Aorta (tissue), 5 donors: Measurements from ENCODE around the gene ZKSCAN3. TPM values are rescaled to one million over a fixed set of nuclear protein-coding genes. Genes with fewer than 3 reads are reported as not detected.
A peak's percentile ranks its signal among the peaks of the same experiment; 100 is the strongest.

Source experiments
- ATAC-seq: fragments of 200-7000 bp; cut with Tn5 transposase; one replicate; pipeline ENCODE4 v1.9.1; 2022; ENCODE audit warnings: moderate library complexity; ENCODE audit not compliant: low FRiP score
- DNase-seq, 2 donors: peaks; one replicate each; pipeline ENCODE4 v3.0.0-alpha.2; 2020
- H3K27ac ChIP-seq, 2 donors: one replicate each; pipeline ENCODE4 v1.5.1; 2013; ENCODE audit warnings: low read length in 2 of 2, mild to moderate bottlenecking in 2 of 2, moderate library complexity in 2 of 2, control low read depth in 1 of 2, inconsistent platforms in 1 of 2, low read depth in 1 of 2
- H3K27me3 ChIP-seq, 2 donors: one replicate each; pipeline ENCODE4 v1.6.1; 2013; ENCODE audit warnings: control low read depth in 1 of 2, low read length in 1 of 2, mild to moderate bottlenecking in 1 of 2, moderate library complexity in 1 of 2; ENCODE audit not compliant: insufficient read depth in 2 of 2, control insufficient read depth in 1 of 2
- H3K36me3 ChIP-seq, 2 donors: one replicate each; pipeline ENCODE4 v1.6.1; 2013; ENCODE audit warnings: control low read depth in 1 of 2, low read length in 1 of 2, mild to moderate bottlenecking in 1 of 2; ENCODE audit not compliant: insufficient read depth in 2 of 2, control insufficient read depth in 1 of 2
- H3K4me1 ChIP-seq, 2 donors: one replicate each; pipeline ENCODE4 v1.6.1; 2013; ENCODE audit warnings: low read length in 2 of 2, control low read depth in 1 of 2, mild to moderate bottlenecking in 1 of 2, moderate library complexity in 1 of 2; ENCODE audit not compliant: insufficient read depth in 2 of 2, control insufficient read depth in 1 of 2
- H3K4me3 ChIP-seq, 2 donors: one replicate each; pipeline ENCODE4 v1.5.1; 2013; ENCODE audit warnings: low read length in 2 of 2, control low read depth in 1 of 2, mild to moderate bottlenecking in 1 of 2
- H3K9me3 ChIP-seq: one replicate; pipeline ENCODE4 v1.6.1; 2013; ENCODE audit warnings: mild to moderate bottlenecking, low read length; ENCODE audit not compliant: control insufficient read depth
- WGBS, 2 donors: extraction: QIAGEN DNeasy Blood & Tissue Kit; methylation state at CpG; one replicate each; pipeline ENCODE4 v1.1.7; 2013; 5-methylcytosine and 5-hydroxymethylcytosine counted together
- intact Hi-C, 2 donors: fragments of 100-400 bp; cut with DNase I; formaldehyde crosslinking; loops; one replicate each; pipeline versions ENCODE4 v1.14.2 to v1.15.0; 2022
- polyA plus RNA-seq, 2 donors: library from polyadenylated mRNA; stranded (reverse); fragments of 200-250 nt; gene quantifications; one replicate each; pipeline ENCODE4 v1.2.3, GENCODE V29; 2013
- total RNA-seq, 2 donors: library from RNA; stranded (reverse); fragmentation: NEBNext Ultra II Directional; extraction: Animal tissue kit (Norgen Biotek cat#: 25700); gene quantifications; one replicate each; pipeline ENCODE4 v1.2.1, GENCODE V29; 2021
- donor health status: healthy with polysubstance abuse.
- donor health status: Bipolar disorder and iron deficiency.
- donor health status: DM: no; HTN: no; CAD: no.
- donor health status: DM: no; HTN: no; CAD: no.
- donor health status: DM: yes; HTN: yes; CAD: no.

Gene ZKSCAN3
- total and polyA plus RNA-seq, 4 donors, result 0.50 to 8.6 (median 3.5) TPM

- no peak overlapping the region for H3K27ac ChIP-seq
- whole genome bisulfite sequencing, 2 donors, result 94 to 99% methylated on average over 1 of the region's 1 CpG
- peaks cover 13 to 23% of the 10 kb centered on the region in 2 donors for H3K36me3 ChIP-seq
- H3K27me3 ChIP-seq, result no peaks in the 10 kb centered on the region
- H3K4me3 ChIP-seq, result no peak overlapping the region
- ATAC-seq (no peak), DNase-seq (no peak)
- H3K9me3 ChIP-seq, result peaks cover 18% of the 10 kb centered on the region
- no peaks in the 10 kb centered on the region for H3K4me1 ChIP-seq
- intact Hi-C loops, result no loop called here
Observed at GRCh38 chr6:28323813-28324424, 25.8 kb upstream of the ZKSCAN3 start.

- intact Hi-C loops, result loop anchor here in 1 of 2 donors (5.0 kb wide), 1 partner anchor 44 kb away; the partner anchor contains the start of gene PGBD1
- DNase-seq (no peak), ATAC-seq (no peak)
- H3K27ac ChIP-seq, result no peak overlapping the region
- no peak overlapping the region for H3K4me3 ChIP-seq
- no peaks in the 10 kb centered on the region for H3K4me1 ChIP-seq
- no peaks in the 10 kb centered on the region for H3K27me3 ChIP-seq
- peaks cover 13 to 23% of the 10 kb centered on the region in 2 donors for H3K36me3 ChIP-seq
- WGBS, 2 donors, result 97% methylated on average over 7 of the region's 7 CpGs
- H3K9me3 ChIP-seq, result peaks cover 15% of the 10 kb centered on the region
Observed at GRCh38 chr6:28326371-28326948, 23.3 kb upstream of the ZKSCAN3 start.

GRCh38 chr6:28330041-28330440 is 19.7 kb upstream of the ZKSCAN3 start:
- Histone ChIP-seq H3K9me3 (peaks cover 9% of the 10 kb centered on the region), H3K27ac (no peak overlapping the region), H3K4me3 (no peak overlapping the region), H3K36me3 (peaks cover 11 to 17% of the 10 kb centered on the region in 2 donors), H3K27me3 (no peaks in the 10 kb centered on the region), H3K4me1 (no peaks in the 10 kb centered on the region)
- WGBS, 2 donors, result 64 to 69% methylated on average over 1 of the region's 1 CpG
- intact Hi-C loops, result no loop called here
- ATAC-seq, result no peak
- no peak for DNase-seq

- no peak for DNase-seq
- intact Hi-C loops, result no loop called here
- H3K9me3 ChIP-seq, result peaks cover 1% of the 10 kb centered on the region
- ATAC-seq, result no peak
- WGBS, 2 donors, result 97 to 100% methylated on average over 2 of the region's 2 CpGs
- H3K36me3 ChIP-seq, result no peaks in the 10 kb centered on the region
- H3K27me3 ChIP-seq, result no peaks in the 10 kb centered on the region
- no peaks in the 10 kb centered on the region for H3K4me1 ChIP-seq
- no peak overlapping the region for H3K27ac ChIP-seq
- no peak overlapping the region for H3K4me3 ChIP-seq
Observed at GRCh38 chr6:28333047-28333446, 16.7 kb upstream of the ZKSCAN3 start.

- DNase-seq (no peak), ATAC-seq (no peak)
- Histone ChIP-seq H3K36me3 (no peaks in the 10 kb centered on the region), H3K27me3 (no peaks in the 10 kb centered on the region), H3K27ac (no peak overlapping the region), H3K9me3 (peaks cover 1% of the 10 kb centered on the region), H3K4me1 (no peaks in the 10 kb centered on the region), H3K4me3 (no peak overlapping the region)
- 65 to 73% methylated on average over 1 of the region's 1 CpG for WGBS, 2 donors
- intact Hi-C loops, result no loop called here
Observed at GRCh38 chr6:28333599-28334018, 16.1 kb upstream of the ZKSCAN3 start.

GRCh38 chr6:28334286-28335039 is 15.3 kb upstream of the ZKSCAN3 start:
- no peak overlapping the region for H3K4me3 ChIP-seq
- no peaks in the 10 kb centered on the region for H3K9me3 ChIP-seq
- H3K36me3 ChIP-seq, result no peaks in the 10 kb centered on the region
- H3K4me1 ChIP-seq, result no peaks in the 10 kb centered on the region
- H3K27ac ChIP-seq, result peak overlapping the region; percentile 88 to 92
- no peaks in the 10 kb centered on the region for H3K27me3 ChIP-seq
- intact Hi-C loops, result loop anchor here (5.0 kb wide), 3 partner anchors 67 to 1202 kb away; partner anchors contain the start of gene ZSCAN26 (in 1 of the 2)
- 84 to 92% methylated on average over 7 of the region's 7 CpGs for WGBS, 2 donors
- ATAC-seq (no peak), DNase-seq (no peak)

- Histone ChIP-seq H3K4me1 (no peaks in the 10 kb centered on the region), H3K4me3 (peak overlapping the region in 1 of 2 donors; percentile 21), H3K36me3 (no peaks in the 10 kb centered on the region), H3K9me3 (no peaks in the 10 kb centered on the region), H3K27me3 (no peaks in the 10 kb centered on the region), H3K27ac (peak overlapping the region; percentile 88 to 92)
- WGBS, 2 donors, result 34% methylated on average over 12 of the region's 12 CpGs
- intact Hi-C loops, result loop anchor here (5.0 kb wide), 3 partner anchors 68 to 1203 kb away; partner anchors contain the start of gene ZSCAN26 (in 1 of the 2)
- DNase-seq (no peak), ATAC-seq (no peak)
Observed at GRCh38 chr6:28335040-28335563, 14.6 kb upstream of the ZKSCAN3 start.

- WGBS, 2 donors, result 0% methylated on average over 35 of the region's 35 CpGs
- intact Hi-C loops, result loop anchor here (5.0 kb wide), 3 partner anchors 68 to 1203 kb away; partner anchors contain the start of gene ZSCAN26 (in 1 of the 2)
- H3K27me3 ChIP-seq, result no peaks in the 10 kb centered on the region
- peak; percentile 96 to 98 for DNase-seq
- peak within 1 kb of the TSS; percentile 92 to 95 for H3K27ac ChIP-seq
- ATAC-seq, result peak; percentile 98
- H3K4me1 ChIP-seq, result no peaks in the 10 kb centered on the region
- no peaks in the 10 kb centered on the region for H3K9me3 ChIP-seq
- H3K4me3 ChIP-seq, result peak within 1 kb of the TSS; percentile 82 to 84
- H3K36me3 ChIP-seq, result no peaks in the 10 kb centered on the region
Observed at GRCh38 chr6:28335564-28336283, 14.0 kb upstream of the ZKSCAN3 start, which contains the start of gene ZSCAN31. TSS of gene ZSCAN31 (minus strand) at chr6:28336148. CDS start at chr6:28329683, 6,465 bp downstream.
